NCI-H187 treated with DMSO at 0.1 percent for 48 hours (cell line): ENCODE measurements around the gene ST3GAL4.
"Not testable (repeated sequence)": the region's sequence is repeated elsewhere in the genome, so short reads cannot be mapped to it uniquely, and the experiment has no call there.

Experiments used
- DNase-seq: peaks from one replicate; lab custom pipeline; 2025; lab: John Stamatoyannopoulos, UW

The ST3GAL4 gene

DNA sequence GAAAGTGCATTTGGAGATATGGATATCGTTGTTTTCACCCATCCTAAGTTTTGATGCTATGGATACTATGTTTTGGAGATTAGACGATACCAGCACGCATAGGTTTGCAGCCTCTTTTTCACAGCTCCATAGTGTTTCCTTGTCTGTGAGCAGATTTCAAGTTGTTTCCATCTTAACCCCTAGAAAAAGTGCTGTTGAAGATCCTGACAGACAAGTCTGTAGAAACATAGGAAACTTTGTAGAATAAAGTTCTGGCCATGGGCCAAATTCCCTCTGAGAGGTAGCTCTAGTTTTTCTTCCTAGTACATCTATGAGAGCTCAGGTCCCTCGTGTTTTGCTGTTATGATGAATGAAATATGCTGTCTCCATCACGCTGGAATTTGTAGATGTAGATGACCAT, 32.4 kb downstream of the ST3GAL4 start:
- DNase-seq = no peak

DNA sequence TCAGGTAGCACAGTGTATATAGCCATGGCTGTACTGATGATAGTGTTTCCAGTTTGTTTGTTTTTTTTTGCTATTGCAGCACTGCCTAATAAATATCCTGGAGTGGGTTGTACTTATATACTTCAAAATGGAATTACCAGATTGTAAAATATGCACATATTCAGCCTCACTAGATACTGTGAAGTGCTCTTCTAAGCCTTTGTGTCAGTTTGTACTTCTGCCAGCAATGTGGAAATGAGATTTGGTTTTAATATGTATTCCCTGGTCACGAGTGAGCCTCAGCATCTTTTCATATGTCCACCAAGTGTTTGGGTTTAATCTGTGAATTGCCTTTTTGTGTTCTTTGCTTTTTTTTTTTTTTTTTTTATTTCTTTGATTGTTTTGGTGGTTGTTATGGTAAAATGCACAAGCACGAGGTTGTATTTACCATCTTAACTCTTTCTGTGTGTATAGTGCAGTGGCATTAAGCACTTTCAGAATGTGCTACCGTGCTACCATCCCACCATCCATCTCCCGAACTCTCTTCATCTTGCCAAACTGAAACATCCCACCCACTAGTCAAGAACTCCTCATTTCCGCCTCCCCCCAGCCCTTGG, 34.9 kb downstream of the ST3GAL4 start:
- no peak for DNase-seq

DNA sequence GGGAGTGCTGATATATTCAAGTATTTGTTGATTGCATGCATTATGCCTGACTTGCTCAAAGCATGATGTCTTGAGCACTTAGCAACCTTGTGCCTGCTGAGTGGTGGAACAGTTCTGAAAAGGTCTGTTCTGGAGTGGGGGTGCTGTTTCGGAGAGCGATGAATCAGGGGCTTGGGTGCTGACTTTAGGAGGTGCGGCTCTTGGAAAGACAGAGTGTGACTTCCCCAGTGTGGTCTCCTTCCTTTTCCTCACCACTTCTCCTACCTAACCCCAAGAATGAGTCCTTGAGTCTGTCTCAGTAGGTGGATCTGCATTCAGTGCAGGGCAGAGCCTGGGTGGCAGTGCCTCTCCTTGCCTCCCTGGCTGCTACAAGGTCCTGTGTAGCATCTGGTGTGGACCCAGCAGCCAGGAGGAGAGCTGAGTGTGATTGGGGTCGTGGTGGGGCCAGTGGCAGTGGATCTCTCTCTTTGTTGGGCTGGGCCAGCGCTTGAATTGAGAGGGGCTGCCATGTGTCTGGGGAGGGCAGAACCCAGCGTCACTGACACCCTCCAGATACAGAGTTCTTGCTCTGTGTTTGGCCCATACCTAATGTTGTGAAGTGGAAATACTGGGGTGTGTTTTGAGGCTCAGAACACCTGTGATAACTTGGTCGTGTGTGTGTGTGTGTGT, 35.9 kb downstream of the ST3GAL4 start:
- DNase-seq = no peak

DNA sequence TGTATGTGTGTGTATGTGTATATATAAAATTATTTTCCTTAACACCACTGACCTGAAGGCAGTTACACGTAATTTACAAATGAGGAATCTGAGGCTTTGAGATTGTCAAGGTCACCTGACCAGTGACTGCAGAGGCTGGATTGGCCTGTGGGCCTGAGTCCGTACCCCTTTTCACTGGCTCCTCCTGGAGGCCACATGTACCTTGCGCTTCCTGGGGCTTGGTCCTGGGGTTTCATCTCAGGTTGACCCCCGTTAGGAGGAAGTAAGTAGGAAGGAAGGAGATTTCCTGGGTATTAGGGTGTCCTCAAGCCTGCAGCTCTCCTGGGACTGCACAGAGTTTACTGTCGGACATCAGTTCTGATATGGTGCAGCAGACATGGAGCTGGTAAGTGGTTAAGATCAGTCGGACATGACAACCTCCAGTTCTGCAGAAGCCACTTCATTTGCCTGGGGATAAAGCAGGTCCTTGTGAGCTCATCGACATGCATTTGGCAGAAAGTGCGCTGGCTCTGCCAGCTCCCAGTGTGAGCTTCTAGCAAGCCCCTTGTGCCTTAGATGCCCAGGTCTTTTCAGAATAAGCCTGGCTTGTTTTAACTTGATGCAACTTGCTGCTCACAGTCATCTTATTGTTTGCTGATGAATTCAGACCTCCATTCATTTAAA, 36.6 kb downstream of the ST3GAL4 start:
- no peak for DNase-seq

GRCh38 chr11:126392633-126393013, 37.1 kb downstream of the ST3GAL4 start:
- DNase-seq = no peak

DNA sequence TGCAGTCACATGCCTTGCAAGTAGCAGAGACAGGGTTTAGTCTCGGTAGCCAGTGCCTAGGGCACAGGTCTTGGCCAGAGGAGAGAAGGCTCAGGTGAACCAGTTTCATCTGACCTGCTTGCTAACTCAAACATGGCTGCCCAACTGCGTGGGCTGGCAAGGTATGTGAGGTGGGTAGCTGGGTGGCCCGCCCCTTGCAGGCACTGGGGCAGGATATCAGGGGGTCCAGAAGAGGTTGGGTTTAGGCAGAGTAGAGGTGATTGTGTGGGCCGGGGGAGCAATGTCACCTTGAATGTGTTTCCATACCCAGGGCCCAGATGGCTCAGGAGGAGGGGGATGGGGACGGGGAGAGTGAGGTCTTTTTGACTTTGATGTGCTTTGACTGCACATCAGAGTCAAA, 37.7 kb downstream of the ST3GAL4 start:
- DNase-seq = no peak

- no peak for DNase-seq
These were observed 38.5 kb downstream of the ST3GAL4 start for GRCh38 chr11:126394036-126394435.

- DNase-seq = not testable (repeated sequence)
These were observed 39.2 kb downstream of the ST3GAL4 start for GRCh38 chr11:126394634-126395072.

DNA sequence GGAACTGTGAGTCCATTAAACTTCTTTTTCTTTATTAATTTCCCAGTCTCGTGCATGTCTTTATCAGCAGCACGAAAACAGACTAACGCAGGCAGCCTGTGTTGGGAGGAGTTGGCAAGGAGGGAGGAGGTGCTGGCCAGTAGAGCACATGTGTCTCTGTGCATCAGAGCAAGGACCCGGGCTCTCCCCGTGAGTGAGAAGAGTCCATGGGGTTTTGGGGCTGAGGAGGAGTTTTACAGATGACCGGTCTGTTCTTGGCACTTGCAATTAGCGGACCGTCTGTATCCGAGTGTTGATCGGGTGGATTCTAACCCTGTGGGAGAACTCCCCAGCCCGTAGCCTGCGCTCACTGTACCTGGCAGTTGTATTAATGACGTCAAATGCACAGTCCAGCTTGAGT, 40.3 kb downstream of the ST3GAL4 start:
- DNase-seq = not testable (repeated sequence)

DNA sequence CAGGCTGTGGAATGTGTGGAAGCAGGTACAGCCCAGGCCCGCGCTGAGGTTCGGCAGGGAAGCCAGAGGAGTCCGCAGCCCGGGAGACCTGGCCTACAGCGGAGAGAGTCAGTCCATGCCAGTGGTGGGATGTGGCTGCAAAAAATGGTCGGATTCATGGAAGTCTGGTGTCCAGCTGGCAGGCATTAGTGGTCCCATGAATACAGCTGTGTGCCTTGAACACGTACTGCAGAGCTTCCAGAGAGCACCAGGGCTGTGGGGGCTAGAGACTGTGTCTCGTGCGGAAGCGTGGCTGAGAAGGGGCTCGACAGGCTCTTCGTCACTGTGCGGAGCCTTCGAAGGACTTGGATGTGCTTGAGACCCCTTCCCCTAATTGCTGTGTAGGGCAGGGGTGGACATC, 40.8 kb downstream of the ST3GAL4 start:
- not testable (repeated sequence) for DNase-seq

GRCh38 chr11:126396965-126397364, 41.5 kb downstream of the ST3GAL4 start:
- no peak for DNase-seq

GRCh38 chr11:126398296-126398695, 42.8 kb downstream of the ST3GAL4 start:
- DNase-seq = no peak

DNA sequence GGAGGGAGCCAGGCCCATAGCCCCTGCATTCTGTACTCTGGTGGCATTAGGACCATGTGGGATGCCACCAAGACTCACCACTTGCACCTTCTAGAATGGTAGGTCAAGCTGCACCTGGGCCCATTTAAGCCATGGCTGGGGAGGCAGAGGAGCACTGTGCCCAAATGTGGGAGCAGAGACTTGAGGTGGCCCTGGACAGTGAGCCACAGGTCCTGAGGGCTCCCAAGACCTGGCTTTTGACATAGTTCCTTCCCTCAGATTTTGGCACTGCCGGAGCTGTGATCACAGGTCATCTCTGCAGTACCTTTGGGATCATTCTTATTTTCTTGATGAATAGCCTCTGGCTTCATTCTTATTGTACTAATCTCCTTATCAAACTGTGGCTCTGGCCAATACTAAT, 43.2 kb downstream of the ST3GAL4 start:
- no peak for DNase-seq

DNA sequence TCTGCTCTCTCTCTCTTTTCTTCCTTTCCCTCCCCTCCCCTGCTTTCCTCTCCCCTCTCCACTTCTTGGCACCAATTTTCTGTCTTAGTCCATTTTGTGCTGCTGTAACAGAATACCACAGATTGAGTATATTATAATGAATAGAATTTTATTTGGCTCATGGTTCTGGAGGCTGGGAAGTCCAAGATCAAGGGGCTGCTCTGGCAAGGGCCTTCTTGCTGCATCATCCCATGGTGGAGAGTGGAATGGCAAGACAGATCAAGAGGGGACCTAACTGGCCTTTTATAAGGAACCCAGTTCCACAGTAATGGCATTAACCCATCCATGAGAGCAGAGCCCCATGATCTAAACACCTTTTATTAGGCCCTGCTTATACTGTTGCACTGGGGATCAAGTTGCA, 44.5 kb downstream of the ST3GAL4 start:
- DNase-seq = no peak

DNA sequence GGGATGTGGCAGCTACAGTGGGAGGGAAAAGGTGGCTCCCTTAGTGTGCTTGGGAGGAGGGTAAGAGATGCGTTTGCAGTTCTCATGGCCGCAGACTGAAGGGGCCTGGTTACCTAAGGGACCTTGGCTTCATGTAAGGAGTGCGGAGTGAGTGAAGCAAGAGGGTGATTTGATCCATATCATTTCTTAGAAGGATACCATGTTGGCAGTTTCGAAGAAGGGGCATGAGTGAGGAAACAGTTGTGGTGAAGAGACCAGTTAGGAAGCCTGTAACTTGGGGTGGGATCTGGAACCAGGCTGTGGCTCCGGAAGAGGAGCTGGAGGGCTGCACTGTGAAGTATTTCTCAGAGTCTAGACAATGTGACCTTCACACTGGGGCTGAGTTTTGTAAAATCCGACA, 45.0 kb downstream of the ST3GAL4 start:
- no peak for DNase-seq

- DNase-seq = no peak
These were observed 47.6 kb downstream of the ST3GAL4 start for GRCh38 chr11:126403022-126403581.

DNA sequence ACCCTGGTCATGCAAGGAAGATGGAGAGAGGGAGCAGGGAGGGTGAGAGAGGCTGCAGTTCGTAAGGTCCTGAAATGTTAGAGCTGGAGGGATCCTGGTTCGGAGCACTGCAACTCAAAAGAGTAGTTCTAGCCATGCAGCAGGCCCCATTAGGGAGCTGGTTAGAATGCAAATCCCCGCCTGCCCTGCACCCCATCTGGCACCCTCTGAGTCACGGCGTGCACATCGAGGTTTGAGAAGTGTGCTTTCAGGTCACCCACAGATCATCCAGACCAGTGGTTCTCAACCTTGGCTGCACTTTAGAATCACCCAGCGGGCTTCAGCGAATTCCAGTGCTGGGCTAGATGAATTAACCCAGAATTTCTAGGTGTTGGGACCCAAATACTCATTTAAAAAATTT, 48.2 kb downstream of the ST3GAL4 start:
- DNase-seq = no peak

DNA sequence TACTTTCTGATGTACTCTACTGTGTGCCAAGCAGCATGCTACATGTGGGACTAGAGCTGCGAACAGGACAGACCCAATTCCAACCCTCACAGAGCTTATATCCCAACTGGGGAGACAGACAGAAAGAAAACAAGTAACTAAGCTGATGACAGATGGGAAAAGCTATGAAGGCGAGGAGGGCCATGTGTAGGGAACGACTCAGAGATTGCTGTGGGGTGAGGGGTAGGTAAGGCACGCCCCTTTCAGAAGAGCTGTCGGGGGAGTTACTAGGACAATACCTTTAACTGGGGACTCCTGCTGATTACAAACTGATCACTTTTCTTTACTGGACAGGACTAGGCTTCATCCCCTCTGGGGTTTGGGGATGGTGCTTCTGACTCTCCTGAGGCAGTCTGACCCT, 48.9 kb downstream of the ST3GAL4 start:
- no peak for DNase-seq

DNA sequence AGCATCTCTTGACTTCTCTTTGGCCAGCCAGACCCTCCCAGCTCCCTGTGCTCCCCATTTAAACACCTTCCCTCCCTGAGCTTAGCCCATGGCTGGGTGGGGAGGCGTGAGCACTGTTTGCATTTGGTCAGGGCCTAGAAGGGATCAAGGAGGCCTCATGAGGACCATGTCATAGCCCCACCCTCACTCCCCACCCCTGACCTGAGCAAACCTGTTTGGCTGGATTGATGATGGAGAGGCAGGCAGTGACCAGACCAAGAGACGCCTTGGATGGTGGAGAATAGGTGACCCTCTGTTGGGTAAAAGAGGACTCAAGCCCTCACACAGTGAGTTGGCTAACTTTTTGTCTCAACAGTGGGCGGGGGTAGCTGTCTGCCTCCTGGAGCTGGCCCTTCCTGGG, 49.9 kb downstream of the ST3GAL4 start:
- DNase-seq = no peak

- DNase-seq = no peak
These were observed 50.4 kb downstream of the ST3GAL4 start for GRCh38 chr11:126405906-126406305.

- DNase-seq = no peak
These were observed 50.9 kb downstream of the ST3GAL4 start for GRCh38 chr11:126406368-126406767.

- DNase-seq = no peak
These were observed 51.6 kb downstream of the ST3GAL4 start for GRCh38 chr11:126407101-126407521.

DNA sequence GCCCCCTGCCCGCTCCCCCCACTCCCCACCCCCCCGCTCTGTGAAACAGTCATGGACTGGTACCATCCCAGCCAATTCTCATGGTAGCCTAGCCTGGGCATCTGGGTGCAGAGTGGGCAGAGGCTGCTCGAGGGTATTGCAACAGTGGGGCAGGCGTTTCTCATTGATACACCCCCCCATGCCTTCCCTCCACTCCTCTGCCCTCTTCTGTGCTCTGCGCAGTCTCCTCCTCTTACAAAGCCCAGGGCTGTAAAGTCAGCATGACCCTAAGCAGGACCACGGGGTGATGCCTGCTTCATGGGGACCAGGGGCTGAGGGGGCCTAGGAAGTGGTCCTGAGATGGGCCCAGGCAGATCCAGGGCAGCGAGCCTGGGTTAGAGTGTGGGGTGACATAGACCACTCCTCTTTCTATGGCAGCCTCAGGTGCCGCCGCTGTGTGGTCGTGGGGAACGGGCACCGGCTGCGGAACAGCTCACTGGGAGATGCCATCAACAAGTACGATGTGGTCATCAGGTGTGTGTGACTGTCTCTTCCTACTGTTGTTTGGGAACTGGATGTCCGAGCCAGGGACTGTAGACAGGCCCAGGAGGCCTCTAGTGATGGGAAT, 52.3 kb downstream of the ST3GAL4 start:
- DNase-seq = no peak
